HG03280 (cell line): ENCODE data around the gene VPS50.
"Not testable (repeated sequence)": the region's sequence is repeated elsewhere in the genome, so short reads cannot be mapped to it uniquely, and the experiment has no call there.

ENCODE experiments used
- ATAC-seq: cut with Tn5 transposase; IDR thresholded peaks from one replicate; pipeline ENCODE4 v1.9.1; 2021; ENCODE audit warnings: mild to moderate bottlenecking, moderate library complexity; ENCODE audit not compliant: unreplicated experiment

VPS50 gene

DNA sequence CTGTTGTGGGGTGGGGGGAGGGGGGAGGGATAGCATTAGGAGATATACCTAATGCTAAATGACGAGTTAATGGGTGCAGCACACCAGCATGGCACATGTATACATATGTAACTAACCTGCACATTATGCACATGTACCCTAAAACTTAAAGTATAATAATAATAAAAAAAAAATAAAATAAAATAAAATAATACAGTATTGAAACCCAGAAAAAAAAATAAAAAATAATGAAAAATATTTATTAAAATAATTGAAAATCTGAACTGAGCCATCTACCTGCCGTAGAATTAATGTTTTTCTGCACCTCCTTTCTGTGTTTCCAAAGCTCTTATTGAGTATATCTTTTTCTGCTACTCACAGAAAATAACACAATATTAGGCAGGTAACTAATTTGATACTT lies 94.1 kb downstream of the VPS50 start:
- ATAC-seq = not testable (repeated sequence)

DNA sequence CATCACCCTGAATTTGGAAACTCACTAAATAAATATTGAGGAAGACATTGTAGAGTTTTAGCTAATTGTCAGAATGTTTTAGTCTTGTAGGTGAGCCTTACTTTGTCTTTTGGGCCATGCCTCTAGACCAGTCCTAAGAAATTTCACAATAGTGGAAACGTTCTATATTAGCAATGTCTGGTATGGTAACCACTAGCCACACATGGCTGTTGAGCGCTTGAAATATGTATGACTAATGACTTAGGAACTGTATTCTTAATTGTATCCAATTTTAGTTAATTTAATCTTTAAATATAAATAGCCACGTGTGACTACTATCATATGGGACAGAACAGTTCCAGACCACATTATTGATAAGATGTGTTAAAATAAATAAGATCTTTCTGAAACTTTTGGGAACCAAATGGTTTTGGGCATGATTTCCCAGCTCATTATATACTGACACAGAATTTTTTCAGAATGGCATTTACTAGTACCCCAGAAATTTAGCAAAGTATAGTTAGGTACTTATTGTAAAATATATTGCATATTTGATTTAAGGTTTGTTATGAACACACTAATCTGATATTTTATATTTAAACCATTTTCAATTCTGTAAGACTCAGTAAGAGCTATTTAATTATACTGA lies 95.0 kb downstream of the VPS50 start:
- ATAC-seq = no peak

DNA sequence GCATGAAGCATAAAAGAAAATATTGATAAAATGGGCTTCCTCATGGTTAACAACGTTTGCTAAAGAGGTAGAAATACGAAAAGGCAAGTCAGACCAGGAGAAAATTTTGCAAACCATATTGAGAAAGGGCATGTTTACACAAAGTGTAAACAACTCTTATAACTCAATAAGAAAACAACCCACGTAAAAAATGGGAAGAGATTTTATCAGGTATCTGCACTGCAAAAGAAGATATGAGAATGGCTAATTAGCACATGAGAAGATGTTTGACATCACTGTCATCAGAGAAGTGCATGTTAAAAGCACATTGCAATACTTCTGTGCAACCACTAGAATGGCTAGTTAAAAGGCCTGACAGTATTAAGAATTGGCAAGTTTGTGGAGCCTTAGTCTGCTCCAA lies 99.5 kb downstream of the VPS50 start:
- no peak for ATAC-seq

DNA sequence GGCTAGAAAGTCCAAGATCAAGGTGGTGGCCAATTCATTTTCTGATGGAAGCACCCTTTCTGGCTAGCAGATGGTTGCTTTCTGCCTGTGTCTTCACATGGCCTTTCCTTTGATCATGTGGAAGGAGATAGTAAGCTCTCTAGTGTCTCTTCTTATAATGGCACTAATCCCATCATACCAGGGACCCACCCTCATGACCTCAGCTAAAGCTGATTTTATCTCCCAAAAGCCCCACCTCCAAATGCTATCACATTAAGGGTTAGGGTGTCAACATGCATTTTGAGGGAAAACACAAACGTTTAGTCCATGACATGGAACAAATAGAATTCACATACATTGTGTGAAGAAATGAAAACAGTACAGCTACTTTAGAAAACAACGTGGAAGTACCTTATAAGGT lies 100.0 kb downstream of the VPS50 start:
- ATAC-seq = no peak

DNA sequence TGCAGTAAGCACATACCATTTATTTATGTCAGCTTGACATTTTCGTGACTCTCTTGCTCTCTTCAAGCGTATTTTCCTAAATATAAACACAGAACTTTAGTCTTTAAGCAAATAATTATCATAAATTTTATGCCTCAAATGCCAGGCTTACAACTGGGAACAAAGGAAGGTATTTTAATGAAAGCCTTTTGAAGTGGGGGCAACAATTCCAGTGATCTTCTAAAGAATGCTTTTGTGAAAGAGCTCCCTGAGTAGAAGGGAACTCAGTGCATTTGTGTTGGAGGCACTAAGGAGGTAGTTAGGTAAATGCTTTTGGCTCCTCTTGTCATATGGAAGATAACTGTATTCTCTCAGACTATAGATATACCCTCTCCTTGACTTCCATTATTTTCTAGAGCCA lies 104.9 kb downstream of the VPS50 start:
- ATAC-seq = no peak

DNA sequence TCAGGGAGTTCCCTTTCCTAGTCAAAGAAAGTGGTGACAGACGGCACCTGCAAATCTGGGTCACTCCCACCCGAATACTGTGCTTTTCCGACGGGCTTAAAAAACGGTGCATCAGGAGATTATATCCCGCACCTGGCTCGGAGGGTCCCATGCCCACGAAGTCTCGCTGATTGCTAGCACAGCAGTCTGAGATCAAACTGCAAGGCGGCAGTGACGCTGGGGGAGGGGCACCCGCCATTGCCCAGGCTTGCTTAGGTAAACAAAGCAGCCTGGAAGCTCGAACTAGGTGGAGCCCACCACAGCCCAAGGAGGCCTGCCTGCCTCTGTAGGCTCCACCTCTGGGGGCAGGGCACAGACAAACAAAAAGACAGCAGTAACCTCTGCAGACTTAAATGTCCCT lies 110.0 kb downstream of the VPS50 start:
- ATAC-seq = not testable (repeated sequence)

DNA sequence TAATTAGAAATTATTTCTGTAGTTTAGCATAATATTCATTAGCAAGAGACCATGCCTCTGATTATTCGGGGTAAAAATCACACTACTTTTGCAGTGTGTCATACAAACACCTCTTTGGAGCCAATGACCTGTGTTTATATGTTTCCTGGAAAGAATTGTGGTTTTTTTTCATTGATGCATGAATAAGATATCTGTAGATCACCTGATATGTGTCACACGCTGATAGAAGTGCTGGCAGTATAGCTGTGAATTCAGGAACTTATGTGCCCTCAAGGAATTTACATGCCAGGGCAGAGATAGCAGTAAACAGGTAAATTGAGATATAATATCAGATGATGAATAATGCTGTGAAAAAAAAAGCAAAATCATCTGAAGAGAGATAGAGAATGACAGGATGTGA lies 118.2 kb downstream of the VPS50 start:
- ATAC-seq = no peak

DNA sequence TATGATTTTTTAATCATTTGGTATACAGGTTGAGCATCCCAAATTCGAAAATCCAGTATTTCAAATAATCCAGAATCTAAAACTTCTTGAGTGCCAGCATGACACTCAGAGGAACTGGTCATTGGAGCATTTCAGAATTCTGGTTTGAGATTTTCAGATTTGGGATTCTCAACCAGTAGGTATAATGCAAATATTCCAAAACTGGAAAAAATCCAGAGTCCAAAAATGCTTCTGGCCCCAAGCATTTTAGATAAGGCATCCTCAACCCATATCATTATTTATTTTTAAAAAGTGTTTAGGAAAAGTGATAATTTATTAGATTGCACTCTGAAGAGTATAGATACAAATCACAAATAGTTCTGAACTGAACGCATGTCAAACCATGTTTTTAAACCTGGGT lies 120.7 kb downstream of the VPS50 start:
- no peak for ATAC-seq

DNA sequence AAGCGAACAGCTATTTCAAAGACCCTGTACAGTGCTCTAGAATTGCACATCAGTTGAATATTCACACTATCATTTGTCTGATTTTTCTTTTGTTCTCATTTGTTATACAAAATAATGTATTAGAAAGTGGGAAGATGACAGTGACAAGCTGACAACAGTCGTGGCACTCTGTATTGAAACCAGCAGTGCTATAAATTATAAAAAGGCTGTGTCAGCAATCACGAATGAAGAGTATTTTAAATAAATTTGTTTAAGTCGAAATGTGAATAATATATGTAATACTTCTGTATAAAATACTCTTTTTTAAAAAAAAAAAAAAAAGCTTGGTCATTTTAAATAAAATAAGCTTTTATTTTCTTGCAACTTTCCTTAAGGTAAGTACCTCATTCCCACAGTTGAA lies 122.6 kb downstream of the VPS50 start:
- no peak for ATAC-seq

DNA sequence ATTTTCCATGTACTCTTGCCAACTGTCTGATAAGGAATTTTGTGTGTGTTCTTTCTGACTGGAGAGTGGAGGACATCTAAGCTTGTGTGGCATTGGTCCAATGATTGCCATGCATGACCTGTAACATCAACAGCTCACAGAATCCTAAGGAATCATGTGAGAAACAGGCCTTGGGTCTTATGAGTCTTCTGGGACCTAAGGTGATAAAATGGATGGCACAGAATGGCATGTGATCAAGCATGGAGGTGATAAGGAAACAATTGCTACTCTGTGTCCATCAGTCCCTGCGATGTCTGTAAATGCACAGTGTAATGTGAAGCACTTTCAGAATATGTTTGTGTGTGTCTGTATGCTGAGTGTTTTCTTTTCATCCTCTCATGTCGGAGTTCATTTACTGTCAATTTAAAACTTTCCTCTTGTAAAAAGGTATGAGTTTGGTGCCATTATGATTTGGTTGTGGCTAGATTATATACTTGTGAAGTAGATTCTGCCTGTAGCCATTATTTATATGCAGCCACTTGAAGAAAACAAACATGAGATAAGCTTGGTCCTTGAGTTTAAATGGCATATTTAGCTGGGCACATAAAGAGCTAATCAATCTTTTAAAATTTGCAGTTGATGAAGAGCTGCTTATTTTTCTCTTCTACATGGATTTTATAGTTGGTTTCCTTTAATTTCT lies 127.5 kb downstream of the VPS50 start:
- no peak for ATAC-seq

DNA sequence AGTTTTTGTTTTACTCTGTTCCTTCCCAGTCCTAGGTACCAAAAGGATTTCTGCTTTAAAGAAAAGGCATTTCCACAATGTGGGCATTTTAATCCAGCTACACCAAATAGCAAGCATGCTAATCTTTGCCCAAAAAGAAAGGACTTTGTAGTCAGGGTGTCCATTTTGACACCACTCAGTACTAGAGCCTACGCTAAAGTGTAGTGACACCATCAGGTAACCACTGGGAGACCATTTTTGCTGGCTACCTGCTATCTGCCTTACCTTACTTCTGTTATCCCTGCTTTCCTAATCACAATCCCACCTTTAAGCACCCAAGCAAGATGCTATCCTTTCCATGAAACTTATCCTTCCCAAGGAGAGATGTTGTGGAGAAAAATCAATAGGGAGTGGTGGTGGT lies 129.7 kb downstream of the VPS50 start:
- ATAC-seq = no peak

DNA sequence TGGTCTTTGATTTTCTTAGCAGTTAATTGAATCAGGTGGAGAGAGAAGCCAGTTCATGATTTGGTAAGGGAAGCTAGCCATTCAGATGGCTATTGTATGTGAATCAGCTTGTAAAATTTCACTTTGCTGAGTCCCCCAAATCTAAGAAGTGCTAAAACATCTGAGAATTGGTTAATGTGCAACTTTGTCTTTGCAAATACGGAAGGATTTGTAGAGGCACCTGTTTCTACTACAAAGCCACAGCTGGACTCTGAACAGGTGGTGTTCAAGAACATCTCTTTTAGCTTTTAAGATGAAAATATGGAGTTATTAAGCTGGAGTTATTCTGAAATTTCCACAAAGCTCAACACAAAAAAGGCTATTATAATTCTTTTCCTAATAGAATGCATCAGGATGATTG lies 132.6 kb downstream of the VPS50 start:
- ATAC-seq = no peak

DNA sequence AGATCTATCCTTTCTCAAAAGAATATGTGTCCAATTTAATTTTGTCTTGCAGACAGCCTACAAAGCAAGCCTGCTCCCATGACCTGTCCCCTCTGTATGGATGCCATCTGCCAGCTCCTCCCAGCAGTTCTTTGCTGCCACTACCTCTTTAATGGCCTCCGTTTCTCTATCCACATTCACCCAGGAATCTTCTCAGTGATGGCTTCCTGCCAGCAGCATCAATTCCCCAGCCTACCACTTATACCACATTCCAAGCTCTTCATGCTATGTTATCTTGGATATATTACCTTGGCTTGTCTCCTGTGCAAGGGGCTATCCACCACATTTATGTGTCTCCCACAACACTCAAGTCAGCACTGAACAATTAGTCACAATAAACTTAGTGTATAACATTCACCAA lies 133.2 kb downstream of the VPS50 start:
- ATAC-seq = no peak

DNA sequence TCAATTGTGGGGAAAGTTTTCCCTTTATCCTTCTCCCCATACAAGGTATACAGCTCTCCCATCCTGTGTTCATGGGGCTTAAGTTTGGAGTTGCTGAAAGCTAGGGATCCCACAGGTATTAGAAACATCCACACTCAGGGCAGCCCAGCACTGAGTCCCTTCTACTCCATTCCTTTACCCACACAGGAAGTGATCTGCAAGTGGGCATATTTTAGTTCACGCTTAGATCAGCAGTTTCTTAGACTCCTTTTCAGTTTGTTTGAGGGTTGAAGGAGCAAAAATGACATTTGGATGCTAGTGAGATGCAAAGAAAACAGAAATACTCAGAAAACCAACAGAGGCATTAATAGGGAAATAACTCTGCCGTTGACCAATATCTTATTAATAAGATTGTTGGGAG lies 134.7 kb downstream of the VPS50 start:
- ATAC-seq = no peak

DNA sequence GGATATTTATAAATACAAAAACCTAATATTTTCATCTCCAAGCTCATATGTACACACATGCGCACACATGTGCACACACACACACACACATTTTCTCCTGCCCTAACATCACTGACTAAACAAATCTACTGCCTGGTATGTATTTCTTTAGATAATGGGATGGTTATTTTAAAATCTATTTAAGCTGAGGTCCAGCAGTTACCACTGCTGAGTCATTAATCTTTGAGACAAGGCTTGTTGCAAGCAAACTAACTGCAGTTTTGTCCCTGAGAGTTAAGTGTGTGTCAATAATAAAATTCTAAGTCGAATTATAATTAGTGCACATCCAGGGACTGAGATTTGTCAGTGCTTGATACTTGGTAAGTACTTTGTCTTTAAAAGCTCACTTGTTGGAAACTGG lies 135.1 kb downstream of the VPS50 start:
- ATAC-seq = no peak

DNA sequence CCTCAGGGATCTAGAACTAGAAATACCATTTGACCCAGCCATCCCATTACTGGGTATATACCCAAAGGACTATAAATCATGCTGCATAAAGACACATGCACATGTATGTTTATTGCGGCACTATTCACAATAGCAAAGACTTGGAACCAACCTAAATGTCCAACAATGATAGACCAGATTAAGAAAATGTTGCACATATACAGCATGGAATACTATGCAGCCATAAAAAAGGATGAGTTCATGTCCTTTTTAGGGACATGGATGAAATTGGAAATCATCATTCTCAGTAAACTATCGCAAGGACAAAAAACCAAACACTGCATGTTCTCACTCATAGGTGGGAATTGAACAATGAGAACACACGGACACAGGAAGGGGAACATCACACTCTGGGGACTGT lies 138.8 kb downstream of the VPS50 start:
- not testable (repeated sequence) for ATAC-seq

DNA sequence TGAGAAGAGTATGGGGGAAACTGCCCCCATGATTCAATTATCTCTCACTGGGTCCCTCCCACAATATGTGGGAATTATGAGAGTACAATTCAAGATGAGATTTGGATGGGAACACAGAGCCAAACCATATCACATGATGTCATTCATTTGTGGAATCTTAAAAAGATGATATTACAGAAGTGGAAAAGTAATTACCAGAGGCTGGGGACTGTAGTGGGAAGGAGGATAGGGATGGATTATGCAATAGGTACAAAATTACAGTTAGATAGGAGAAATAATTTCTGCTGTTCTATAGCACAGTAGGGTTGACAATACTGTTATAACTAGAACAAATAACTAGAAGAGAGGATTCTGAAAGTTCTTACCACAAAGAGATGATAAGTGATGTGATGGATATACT lies 141.4 kb downstream of the VPS50 start:
- ATAC-seq = no peak

DNA sequence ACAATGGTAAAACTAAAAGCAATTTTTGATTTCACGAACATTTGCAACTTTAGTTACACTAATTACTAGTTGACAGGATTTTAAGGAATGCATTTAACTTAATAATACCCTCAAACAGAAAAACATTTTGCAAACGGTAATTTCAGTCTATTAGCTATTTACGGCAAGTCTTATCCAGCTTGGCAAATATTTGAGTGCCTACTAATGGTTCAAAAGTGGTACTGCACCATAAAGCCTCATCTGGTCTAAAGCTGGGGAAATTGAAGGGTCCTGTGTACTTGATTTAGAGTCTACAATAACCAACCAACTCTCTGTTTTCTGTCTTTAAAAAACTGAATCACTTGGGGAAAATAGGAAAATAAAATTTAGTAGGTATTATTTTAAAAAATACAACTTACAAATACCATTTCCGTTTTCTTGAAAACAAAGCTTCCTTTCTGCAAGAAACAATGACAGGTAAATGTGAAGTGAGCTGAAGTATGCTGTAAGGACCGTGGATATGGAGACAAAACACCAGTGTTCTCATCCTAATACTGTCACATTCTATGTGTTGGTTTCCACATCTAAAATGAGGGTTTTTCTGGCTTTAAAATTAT lies 142.3 kb downstream of the VPS50 start:
- ATAC-seq = peak; percentile 66

DNA sequence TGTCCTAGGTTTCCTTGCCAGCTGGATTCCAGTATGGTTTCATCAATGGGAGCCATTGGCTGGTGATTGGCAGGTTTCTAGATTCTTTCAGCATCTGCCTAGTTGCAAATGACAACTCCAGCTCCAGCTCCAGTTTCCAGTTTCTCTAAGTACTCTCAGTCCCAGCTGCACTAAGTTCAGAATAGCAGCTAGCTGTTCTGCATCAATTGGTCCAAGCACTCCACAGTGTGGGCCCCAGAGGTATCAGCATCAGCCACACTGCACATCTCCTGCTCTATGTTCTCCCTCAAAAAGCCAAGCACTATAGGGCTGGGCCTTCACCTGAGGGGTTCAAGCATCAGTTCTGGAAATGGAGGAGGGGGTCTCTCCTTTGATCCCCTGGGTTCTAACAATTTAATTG lies 143.4 kb downstream of the VPS50 start:
- ATAC-seq = no peak

DNA sequence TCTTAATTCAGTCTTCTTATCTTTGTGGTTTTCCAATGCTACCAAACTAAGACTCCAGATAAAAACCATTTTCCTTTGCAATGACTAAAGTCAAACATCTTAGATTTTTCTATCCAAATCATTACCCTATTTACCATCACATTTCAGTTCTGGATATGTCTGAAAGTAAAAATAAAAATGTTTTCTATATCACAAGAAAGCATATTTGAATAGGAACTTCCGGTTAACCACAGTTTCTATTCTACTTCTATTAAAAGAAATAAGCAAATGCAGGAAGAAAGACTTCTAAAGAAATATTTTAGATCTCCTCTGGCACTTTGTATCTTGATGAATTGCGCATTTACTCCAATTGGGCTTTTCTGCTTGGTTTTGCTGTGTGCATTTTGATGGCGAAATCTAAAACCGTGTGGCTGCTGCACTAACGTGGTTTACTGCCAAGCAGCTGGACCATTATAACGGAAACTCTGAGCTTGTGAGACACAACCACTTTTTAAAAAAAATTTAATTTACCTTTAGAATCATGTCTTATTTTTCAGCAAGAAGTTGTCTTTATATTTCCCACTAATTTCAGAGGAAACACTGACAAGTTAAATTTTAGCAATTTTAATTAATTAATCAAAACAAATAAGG lies 146.1 kb downstream of the VPS50 start:
- no peak for ATAC-seq

DNA sequence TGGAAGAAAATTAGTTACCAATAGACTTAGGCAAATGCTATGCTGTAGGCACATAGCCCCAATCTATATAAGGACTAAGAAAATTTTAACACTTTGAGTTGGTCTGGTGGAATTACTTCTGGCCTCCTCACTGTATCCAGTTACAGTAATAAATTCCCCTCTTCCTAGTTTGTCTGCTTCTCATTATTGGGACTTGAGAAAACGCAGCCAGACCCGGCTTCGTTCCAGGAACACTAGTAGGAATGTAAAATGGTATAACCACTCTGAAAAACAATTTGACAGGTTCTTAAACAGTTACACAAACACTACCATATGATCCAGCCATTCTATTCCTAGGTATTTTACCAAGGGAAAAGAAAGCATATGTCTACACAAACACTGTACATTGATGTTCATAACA lies 150.2 kb downstream of the VPS50 start:
- no peak for ATAC-seq

DNA sequence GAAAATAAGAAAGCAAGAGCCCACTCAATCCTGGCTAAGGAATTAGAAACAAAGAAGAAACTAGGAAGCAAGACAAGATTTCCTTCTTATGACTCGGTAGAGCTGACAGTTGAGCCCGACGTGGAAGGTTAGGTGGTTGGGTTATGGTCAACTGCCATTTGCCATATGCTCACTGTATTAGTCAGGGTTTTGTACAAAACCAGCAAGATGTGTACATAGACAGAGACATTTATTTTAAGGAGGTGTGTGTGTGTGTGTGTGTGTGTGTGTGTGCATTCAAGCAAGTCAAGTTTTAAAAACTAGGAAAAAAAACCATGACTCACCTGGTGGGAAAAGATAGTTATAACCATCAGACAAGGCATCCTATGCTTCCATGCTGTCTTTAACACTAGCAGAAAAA lies 158.5 kb downstream of the VPS50 start:
- no peak for ATAC-seq
